ENCODE results near the gene HOXD9. TPM values are rescaled to one million over a fixed set of nuclear protein-coding genes. Genes with fewer than 3 reads are reported as not detected.

Gene HOXD9
- total RNA-seq, 1 donor, result 0.36 TPM

DNA sequence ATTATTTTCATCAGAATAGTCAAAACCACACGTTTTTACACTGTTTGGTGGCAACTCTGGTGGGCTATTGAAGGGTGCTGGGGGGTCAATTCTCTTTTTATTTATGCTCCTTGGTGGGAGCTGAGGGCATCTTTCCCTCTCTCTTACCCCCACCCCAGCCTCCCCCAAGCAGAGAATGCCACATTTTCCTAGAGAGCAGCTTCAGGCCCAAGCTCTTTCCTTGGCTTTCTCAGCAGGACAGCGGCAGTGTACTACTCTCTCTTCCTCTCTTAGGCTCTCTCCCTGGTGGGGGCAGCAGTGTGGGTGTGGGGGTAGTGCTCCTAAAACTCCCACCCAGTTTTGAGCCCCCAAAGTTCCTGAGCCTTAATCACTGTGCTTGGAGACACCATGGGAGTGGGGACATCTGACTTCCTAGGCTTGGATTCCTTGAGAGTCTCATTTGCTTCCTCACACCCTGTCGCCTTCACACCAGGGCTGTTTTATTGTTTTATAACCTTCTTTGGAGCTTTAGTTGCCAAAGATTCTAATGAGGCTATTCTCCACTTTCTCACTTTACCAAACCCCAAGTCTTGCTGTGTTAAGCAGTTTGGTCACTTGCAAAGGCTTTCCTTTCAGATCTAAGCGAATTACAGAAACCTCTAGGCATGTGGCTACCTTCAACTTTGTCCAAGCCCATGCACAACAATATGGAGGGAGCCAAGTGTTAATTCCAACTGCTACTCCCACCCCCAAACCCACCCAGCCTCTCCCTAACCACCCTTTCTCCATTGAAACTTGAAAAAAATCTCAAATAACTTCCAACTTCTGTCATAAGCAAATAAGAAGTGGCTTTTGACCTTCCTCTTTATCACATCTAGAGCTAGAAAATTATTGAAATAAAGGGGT is 22.8 kb downstream of the HOXD9 start:
- no peak overlapping the region for H2AFZ ChIP-seq (ENCODE audit: low read length)
- no peak overlapping the region for H3K27ac ChIP-seq (ENCODE audit: low read depth, low read length)
- no peak for DNase-seq (ENCODE audit: insufficient read length, low spot score, missing footprints)
- H3K4me3 ChIP-seq (ENCODE audit: insufficient read depth, low read length), result no peak overlapping the region
- no peaks in the 10 kb centered on the region for H3K4me1 ChIP-seq (ENCODE audit: insufficient read depth, low read length)
- H3K4me2 ChIP-seq (ENCODE audit: insufficient read depth, low read length), result no peak overlapping the region
- peaks cover 21% of the 10 kb centered on the region for H3K79me2 ChIP-seq (ENCODE audit: insufficient read depth, low read length)
- H3K9me3 ChIP-seq (ENCODE audit: low read depth, low read length), result no peaks in the 10 kb centered on the region
- H3K27me3 ChIP-seq (ENCODE audit: insufficient read depth, low read length), result no peaks in the 10 kb centered on the region
- H3K36me3 ChIP-seq (ENCODE audit: insufficient read depth, low read length), result no peaks in the 10 kb centered on the region
- TF ChIP-seq, protein P1, sequence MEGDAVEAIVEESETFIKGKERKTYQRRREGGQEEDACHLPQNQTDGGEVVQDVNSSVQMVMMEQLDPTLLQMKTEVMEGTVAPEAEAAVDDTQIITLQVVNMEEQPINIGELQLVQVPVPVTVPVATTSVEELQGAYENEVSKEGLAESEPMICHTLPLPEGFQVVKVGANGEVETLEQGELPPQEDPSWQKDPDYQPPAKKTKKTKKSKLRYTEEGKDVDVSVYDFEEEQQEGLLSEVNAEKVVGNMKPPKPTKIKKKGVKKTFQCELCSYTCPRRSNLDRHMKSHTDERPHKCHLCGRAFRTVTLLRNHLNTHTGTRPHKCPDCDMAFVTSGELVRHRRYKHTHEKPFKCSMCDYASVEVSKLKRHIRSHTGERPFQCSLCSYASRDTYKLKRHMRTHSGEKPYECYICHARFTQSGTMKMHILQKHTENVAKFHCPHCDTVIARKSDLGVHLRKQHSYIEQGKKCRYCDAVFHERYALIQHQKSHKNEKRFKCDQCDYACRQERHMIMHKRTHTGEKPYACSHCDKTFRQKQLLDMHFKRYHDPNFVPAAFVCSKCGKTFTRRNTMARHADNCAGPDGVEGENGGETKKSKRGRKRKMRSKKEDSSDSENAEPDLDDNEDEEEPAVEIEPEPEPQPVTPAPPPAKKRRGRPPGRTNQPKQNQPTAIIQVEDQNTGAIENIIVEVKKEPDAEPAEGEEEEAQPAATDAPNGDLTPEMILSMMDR (IDR thresholded peaks at IDR 0.05; ENCODE audit: extremely low read depth, low read depth, low read length), result no peak
- H4K20me1 ChIP-seq (ENCODE audit: insufficient read depth, low read length), result peaks cover 10% of the 10 kb centered on the region

DNA sequence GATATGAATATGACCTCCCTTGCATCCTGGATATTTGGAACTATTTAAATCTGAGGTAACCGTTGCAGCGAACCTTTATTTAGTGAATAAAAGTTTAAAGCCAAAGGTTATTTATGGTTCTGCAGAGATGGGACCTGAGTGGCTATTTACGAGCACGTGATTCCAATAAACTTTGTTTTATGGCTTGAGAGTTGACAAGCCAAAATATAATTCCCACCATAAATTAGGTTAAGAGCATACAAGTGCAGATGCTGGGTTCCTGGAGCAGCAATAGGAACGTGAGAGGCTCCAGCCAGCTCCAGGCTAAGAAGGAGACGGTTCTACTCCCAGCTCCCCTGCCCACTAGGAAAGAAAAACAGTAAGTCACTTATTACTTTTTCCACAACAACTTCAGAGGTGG is 23.6 kb downstream of the HOXD9 start:
- H3K9me3 ChIP-seq (ENCODE audit: low read depth, low read length), result no peaks in the 10 kb centered on the region
- peaks cover 8% of the 10 kb centered on the region for H4K20me1 ChIP-seq (ENCODE audit: insufficient read depth, low read length)
- no peaks in the 10 kb centered on the region for H3K27me3 ChIP-seq (ENCODE audit: insufficient read depth, low read length)
- no peak overlapping the region for H3K4me2 ChIP-seq (ENCODE audit: insufficient read depth, low read length)
- H3K4me1 ChIP-seq (ENCODE audit: insufficient read depth, low read length), result no peaks in the 10 kb centered on the region
- peak; percentile 70 for DNase-seq (ENCODE audit: insufficient read length, low spot score, missing footprints)
- H3K79me2 ChIP-seq (ENCODE audit: insufficient read depth, low read length), result peaks cover 19% of the 10 kb centered on the region
- H2AFZ ChIP-seq (ENCODE audit: low read length), result no peak overlapping the region
- H3K27ac ChIP-seq (ENCODE audit: low read depth, low read length), result no peak overlapping the region
- no peaks in the 10 kb centered on the region for H3K36me3 ChIP-seq (ENCODE audit: insufficient read depth, low read length)
- TF ChIP-seq, protein P1 (IDR thresholded peaks at IDR 0.05; ENCODE audit: extremely low read depth, low read depth, low read length), result no peak
- no peak overlapping the region for H3K4me3 ChIP-seq (ENCODE audit: insufficient read depth, low read length)

DNA sequence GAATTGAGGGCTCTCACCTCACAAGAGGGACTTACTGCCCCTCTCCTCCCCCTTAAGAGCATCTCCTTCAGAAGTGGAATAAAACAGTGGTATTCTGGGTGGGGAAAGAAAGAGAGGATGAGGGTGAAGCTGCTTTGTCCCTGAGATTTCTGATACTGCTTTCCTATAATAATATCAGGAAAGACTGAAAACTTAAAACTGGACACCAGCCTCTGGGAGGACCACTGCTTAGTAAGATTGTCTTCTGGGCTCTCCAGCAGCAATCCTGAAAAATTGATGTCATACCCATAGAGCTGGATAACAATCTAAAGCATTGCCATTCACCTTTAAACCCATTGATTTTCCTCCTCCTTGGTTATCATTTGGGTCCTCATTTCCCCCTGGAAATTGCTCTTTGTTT is 24.1 kb downstream of the HOXD9 start:
- H3K27ac ChIP-seq (ENCODE audit: low read depth, low read length), result no peak overlapping the region
- peaks cover 6% of the 10 kb centered on the region for H4K20me1 ChIP-seq (ENCODE audit: insufficient read depth, low read length)
- H2AFZ ChIP-seq (ENCODE audit: low read length), result no peak overlapping the region
- H3K36me3 ChIP-seq (ENCODE audit: insufficient read depth, low read length), result no peaks in the 10 kb centered on the region
- no peaks in the 10 kb centered on the region for H3K9me3 ChIP-seq (ENCODE audit: low read depth, low read length)
- no peaks in the 10 kb centered on the region for H3K4me1 ChIP-seq (ENCODE audit: insufficient read depth, low read length)
- DNase-seq (ENCODE audit: insufficient read length, low spot score, missing footprints), result no peak
- H3K4me2 ChIP-seq (ENCODE audit: insufficient read depth, low read length), result no peak overlapping the region
- H3K27me3 ChIP-seq (ENCODE audit: insufficient read depth, low read length), result no peaks in the 10 kb centered on the region
- peaks cover 13% of the 10 kb centered on the region for H3K79me2 ChIP-seq (ENCODE audit: insufficient read depth, low read length)
- TF ChIP-seq, protein P1 (IDR thresholded peaks at IDR 0.05; ENCODE audit: extremely low read depth, low read depth, low read length), result no peak
- no peak overlapping the region for H3K4me3 ChIP-seq (ENCODE audit: insufficient read depth, low read length)

DNA sequence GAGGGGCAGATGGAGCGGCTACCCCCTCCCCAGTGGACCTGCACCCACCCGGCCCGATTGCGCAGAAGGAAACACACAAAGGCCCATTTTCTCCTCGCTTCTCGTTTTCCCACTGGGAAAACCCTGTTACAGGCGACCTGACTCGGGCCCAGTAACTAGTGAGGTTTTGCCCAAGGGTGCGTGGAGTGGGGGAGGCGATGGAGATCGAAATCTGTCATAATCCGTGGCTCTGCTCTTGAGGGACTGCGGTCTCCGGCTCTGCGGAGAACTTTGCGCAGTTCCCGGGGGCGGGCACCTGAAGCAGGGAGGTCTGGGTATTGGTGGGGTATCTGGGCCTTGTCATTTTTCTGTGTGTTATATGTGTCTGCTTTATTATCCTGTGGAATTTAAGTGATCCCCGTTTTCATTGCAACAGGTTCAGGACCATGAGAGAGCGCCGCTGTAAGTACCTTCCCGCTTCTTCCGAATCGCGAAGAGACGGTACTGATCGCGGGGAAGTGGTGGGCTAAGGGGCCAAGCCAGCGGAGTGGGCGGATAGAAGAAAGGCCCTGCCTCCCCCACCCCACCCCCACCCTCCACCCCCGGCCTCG is 24.8 kb downstream of the HOXD9 start:
- H3K27me3 ChIP-seq (ENCODE audit: insufficient read depth, low read length), result no peaks in the 10 kb centered on the region
- H3K4me2 ChIP-seq (ENCODE audit: insufficient read depth, low read length), result no peak overlapping the region
- H3K9me3 ChIP-seq (ENCODE audit: low read depth, low read length), result no peaks in the 10 kb centered on the region
- H3K36me3 ChIP-seq (ENCODE audit: insufficient read depth, low read length), result no peaks in the 10 kb centered on the region
- peaks cover 6% of the 10 kb centered on the region for H4K20me1 ChIP-seq (ENCODE audit: insufficient read depth, low read length)
- TF ChIP-seq, protein P1 (IDR thresholded peaks at IDR 0.05; ENCODE audit: extremely low read depth, low read depth, low read length), result no peak
- no peak overlapping the region for H3K4me3 ChIP-seq (ENCODE audit: insufficient read depth, low read length)
- H3K4me1 ChIP-seq (ENCODE audit: insufficient read depth, low read length), result no peaks in the 10 kb centered on the region
- DNase-seq (ENCODE audit: insufficient read length, low spot score, missing footprints), result peak; percentile 78
- H2AFZ ChIP-seq (ENCODE audit: low read length), result no peak overlapping the region
- no peak overlapping the region for H3K27ac ChIP-seq (ENCODE audit: low read depth, low read length)
- peaks cover 7% of the 10 kb centered on the region for H3K79me2 ChIP-seq (ENCODE audit: insufficient read depth, low read length)
